Renal cortex interstitium (tissue), 11 donors: Measurements from ENCODE around the gene CA5A. TPM values are rescaled to one million over a fixed set of nuclear protein-coding genes. Genes with fewer than 3 reads are reported as not detected.
"Not testable (repeated sequence)": the region's sequence is repeated elsewhere in the genome, so short reads cannot be mapped to it uniquely, and the experiment has no call there.

Experiments
- DNase-seq, 11 donors: peaks; one replicate each; pipeline ENCODE4 v3.0.0-alpha.2; 2013; ENCODE audit warnings: low read depth in 9 of 11, low spot score in 4 of 11; ENCODE audit errors: extremely low read depth in 1 of 11
- polyA plus RNA-seq, 3 donors: library from polyadenylated mRNA; unstranded; fragments of 120-200 nt; gene quantifications; one replicate each; pipeline ENCODE4 v1.2.1, GENCODE V29; 2013; ENCODE audit not compliant: insufficient read length in 3 of 3

The CA5A gene
- polyA plus RNA-seq, 3 donors = 0.11 to 0.57 (median 0.31) TPM

DNA sequence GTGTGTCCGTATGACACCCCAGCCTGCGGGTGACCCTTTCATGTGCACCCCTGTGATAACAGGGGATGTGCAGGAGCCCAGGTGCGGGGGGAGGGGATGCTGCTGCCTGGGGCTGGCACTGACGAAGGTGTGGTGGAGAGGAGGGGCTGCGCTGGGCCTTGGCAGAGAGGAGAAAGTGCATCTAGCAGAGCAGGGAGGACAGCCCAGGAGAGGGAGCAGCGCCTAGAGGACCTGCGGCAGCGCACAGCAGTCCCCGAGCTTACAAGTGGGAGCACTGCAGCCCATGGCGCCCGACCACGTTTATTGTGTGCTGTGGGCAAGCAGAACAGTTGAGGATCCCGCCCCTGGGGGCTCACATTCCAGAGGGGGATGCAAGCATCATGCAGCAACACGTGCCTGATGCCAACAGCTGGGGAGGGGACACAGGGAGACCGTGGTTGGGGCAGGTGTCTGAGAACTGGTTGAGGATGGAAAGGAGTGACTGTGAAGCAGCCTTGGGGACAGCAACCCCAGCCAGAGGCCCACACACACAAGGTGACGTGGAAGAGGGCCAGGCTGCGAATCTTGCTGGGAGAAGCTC lies 56.1 kb downstream of the CA5A start:
- no peak for DNase-seq

DNA sequence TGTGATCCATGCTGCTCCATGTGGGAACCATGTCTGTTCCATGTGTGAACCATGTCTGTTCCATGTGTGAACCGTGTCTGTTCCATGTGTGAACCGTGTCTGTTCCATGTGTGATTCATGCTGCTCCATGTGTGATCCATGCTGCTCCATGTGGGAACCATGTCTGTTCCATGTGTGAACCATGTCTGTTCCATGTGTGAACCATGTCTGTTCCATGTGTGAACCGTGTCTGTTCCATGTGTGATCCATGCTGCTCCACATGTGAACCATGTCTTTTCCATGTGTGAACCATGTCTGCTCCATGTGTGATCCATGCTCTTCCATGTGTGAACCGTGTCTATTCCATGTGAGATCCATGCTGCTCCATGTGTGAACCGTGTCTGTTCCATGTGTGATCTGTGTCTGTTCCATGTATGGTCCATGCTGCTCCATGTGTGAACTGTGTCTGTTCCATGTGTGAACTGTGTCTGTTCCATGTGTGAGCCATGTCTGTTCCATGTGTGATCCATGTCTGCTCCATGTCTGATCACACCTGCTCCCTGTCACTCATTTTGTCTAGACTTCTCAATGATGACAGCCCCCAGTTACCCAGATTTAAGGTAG lies 56.8 kb downstream of the CA5A start:
- not testable (repeated sequence) for DNase-seq

DNA sequence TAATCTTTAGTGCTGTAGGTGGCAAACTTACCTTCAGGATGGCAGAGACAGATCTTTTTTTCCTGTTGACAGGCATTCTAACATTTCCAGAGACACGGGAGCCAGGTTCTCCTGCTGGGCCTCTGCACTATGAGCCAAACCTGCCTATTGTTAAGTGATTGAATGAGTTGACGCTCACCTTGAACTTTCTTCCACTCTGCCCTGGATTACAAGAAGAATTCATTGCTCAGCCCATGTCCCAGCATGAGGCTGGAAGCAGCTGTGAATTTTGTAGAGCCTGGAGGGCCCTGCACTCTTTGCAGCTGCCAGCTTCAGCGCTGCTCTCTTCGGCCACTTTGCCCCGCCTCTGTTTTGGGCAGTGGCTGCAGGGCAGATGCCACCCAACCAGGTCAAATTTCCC lies 57.6 kb downstream of the CA5A start:
- DNase-seq = no peak

- no peak for DNase-seq
These were observed 58.3 kb downstream of the CA5A start for GRCh38 chr16:87877942-87878507.

DNA sequence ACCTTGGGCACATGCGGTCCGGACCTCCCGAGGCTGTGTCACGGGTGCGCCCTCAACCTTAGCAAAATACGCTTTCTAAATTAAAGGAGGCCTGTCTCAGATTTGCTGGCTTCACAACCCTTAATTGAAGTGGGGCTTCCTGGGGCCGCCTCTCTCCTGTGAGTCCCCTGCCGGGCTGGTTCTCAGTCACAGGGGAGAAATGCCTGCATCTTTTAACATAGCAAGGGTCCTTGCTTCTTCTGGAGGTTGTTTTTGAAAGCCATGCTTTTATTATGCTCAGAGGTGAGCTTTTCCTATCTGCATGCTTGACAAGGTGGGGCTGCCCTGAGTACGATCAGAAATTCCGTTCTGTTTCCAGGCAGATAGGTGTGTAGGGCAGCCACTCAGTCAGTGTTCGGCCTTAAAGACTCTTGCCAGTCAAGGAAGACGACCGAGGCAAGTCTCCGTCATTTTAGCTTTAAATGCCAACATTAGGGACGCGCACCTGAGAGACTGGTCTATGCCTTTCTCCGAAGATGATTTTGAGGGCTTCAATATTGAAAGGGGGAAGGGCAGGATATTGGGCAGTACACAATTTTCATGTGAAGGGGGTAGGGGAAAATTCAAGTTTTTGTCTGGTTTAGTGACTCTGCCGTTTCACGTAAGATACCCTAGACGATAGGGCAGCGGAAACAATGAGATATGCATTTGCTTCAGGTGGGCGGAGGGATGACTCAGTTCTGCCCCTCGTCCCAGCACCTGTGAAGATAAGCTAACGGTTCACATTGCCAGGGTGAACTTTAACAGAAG lies 61.5 kb downstream of the CA5A start:
- no peak for DNase-seq

DNA sequence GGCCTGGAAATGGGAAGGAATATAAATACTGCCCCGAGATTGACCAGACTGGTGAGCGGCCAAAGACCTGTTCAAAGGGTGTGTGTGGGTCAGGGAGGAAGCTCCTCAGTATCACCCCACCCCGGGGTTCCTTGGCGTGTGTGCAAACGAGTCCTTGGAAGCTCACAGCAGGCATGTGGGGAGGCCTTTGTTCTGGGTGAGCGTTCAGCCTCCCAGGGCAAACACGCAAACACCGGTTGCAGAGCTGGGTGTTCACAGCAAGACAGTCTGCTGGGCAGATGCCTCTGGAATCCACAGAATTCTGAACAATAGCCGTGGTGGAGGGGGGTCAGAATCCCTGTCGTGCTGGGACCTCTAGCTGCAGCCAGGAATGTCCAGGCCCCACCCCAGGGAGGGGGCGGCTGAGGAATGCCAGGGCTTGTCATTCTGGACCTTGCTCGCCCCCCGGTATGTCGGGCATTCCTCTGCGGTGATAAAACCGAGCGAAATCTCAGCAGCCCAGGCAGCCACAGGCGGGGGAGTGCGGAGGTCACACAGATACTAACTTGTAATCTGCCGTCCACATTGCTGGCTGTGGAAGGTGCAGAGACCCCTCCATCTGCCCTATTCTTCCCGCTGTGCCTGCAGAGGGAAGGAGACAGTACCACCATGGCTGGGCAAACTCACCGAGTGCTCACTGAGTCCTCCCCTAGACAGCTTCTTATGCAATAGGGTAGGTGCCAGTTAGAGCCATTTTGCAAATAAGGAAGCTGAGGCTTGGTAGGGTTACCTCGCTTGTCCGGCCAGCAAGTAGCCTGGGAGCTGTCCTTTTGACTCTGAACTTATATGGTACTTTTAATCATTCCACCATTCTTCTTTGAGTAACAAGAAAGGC lies 65.7 kb downstream of the CA5A start:
- not testable (repeated sequence) for DNase-seq

DNA sequence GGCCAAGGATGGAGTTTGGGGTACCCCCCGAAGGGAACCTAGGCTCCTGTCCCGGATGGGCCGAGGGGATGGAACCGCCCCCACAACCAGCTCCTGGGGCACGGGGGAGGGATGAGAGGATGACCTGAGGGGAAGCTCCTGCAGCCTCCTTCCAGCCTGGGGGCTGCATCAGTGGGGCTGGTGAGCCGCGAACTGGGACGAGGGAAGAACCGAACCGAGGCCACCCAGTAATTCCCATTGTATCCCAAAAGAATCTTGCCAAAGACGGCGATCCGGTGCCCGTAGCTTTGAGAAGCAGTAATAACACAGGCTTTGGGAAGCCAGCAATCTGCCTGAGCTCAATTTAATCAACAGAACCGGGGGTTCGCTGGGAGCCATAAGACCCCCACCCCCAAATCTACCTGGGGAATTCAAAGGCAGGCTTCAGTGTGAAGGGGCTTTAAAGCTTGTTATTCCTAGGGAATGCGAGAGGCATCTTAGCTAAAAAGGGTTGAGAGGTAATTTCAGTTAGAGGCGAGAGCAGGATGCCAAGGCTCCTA lies 66.4 kb downstream of the CA5A start:
- DNase-seq = not testable (repeated sequence)

DNA sequence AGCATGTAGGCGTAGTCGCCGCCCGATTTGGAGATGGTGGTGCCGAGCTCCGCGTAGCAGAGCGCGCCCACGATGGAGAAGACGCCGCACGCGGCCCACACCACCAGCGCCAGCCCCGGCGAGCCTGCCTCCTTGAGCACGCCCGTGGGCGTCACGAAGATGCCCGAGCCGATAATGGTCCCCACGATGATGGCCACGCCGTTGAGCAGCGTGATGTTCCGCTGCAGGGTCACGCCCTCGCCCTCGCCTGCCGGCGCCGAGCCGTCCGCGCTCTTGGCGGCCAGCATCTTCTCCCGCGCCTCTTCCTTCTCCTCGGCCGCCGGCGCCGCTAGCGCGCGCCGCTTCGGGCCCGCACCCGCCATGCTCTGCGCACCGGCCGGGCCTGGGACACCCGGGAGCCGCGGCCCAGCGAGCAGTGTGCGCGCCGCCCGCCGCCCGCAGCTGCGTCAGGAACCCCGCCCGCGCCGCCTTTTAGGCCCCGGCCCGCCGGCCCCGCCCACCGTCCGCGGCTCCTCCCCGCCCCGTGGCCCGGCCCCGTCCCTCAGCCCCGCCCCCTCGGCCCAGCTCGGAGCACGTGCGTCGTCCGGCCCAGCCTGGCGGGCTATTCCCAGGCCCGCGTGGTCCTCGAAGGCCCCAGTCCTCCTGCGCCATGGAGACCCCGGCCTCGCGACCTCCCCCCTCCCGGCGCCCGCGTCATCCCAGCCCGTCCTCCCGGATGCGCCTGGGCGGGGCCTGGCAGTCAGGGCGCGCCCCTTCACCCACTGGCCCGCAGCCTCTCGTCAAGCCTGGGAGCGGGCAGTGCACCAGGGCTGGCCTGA lies 67.1 kb downstream of the CA5A start, which contains the start of gene SLC7A5:
SLC7A5 (minus strand) TSS at position 447 of the 818 bp plus-strand sequence; CDS start at position 362, 85 bp downstream.
- peak in 2 of 11 donors; percentile 46 to 62 for DNase-seq

GRCh38 chr16:87868254-87869029 lies 67.9 kb downstream of the CA5A start:
- not testable (repeated sequence) for DNase-seq

- not testable (repeated sequence) for DNase-seq
These were observed 70.3 kb downstream of the CA5A start for GRCh38 chr16:87865902-87866555.

- DNase-seq = no peak
These were observed 71.9 kb downstream of the CA5A start for GRCh38 chr16:87864331-87864989.

- DNase-seq = not testable (repeated sequence)
These were observed 73.0 kb downstream of the CA5A start for GRCh38 chr16:87863327-87863635.

DNA sequence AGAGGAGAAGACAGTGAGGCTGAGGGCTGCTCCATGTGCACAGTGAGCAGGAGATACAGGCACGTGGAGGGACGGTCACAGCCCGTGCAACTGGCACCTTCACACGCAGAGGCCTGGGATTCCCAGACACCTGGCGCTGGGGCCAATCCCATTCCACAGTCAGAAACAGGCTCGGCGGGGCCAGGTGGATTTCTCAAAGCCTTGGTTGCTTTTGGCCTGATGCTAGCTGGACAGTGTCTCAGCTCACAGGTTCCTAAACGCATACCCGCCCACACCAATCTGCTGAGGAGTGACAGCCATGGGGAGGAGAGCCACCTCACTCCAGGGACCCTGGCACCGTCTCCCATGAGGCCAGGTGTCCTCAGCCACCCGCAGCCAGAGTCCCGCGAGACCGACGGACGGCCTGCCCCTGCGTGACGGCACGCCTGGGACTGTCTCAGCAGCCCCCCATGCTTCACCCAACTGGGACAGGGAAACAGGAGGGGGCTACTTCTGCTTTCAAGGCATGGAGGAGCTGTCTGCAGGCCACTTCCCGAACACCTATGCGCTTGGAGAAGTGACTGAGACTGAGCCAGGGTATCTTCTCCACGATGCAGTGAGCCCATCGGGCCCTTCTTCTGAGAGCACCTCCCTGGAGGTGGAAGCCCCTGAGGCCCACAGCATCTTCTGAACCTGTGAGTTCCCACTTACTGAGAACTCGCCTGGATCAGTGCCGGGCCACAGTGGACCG lies 73.6 kb downstream of the CA5A start:
- not testable (repeated sequence) for DNase-seq

DNA sequence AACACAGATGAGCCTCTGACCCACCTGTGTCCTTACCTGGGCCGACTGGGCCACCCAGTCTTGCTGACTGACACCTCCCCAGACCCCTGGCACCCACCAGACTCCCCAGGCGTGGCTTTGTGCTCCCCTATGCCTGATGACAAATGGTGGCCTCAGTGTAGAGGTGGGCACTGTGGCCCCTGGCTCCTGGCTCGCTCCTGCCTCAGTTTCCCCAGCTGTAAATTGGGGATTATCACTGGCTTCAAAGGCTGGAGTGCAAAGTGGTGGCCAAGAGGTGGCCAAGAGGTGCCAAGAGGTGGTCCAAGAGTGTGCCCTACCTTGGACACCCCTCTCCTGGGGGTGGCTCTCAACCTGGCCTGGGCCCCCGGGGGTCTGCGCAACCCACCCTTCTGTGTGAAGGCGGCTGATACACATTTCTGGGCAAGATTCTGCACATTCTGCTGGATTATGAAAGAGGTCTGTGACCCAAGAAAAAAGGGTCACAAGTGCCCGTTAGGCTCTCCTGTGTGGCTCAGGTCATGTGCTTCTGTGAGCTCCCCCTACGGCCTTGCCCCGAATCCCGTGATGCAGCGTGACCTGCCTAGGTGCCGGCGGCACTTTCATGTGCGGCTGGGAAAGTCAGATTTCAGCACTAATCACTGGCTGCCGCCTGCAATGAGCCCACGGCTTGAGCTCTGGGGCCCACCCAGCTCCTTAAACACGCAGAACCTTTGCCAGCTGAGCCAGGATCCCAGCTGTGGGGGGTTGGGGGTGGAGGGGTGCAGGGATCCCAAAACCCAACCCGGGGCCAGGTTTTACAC lies 74.8 kb downstream of the CA5A start:
- not testable (repeated sequence) for DNase-seq
